ENCODE measurements around the gene MTCP1.
A peak's percentile ranks its signal among the peaks of the same experiment; 100 is the strongest.

The MTCP1 gene

DNA sequence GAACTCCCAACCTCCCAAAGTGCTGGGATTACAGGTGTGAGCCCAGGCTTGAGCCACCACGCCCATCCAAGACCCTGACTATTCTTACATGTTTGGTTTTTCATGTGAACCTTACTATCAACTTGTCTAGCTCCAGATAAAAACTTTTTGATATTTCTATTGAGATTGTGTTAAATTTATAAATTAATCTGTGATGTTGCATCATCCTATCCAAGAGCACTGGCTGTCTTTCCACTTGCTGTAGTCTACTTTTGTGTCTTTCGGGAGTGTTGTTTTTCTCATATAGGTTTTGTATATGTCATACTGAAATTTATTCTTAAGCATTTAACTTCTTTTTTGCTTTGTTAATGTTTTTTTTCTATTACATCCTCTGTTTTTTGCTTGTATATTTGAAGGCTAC is 35.0 kb upstream of the MTCP1 start:
- H3K4me3 ChIP-seq (ENCODE audit: low read depth in 1 of 2, low read length in 1 of 2), result no peak overlapping the region
- TF ChIP-seq, protein P1, sequence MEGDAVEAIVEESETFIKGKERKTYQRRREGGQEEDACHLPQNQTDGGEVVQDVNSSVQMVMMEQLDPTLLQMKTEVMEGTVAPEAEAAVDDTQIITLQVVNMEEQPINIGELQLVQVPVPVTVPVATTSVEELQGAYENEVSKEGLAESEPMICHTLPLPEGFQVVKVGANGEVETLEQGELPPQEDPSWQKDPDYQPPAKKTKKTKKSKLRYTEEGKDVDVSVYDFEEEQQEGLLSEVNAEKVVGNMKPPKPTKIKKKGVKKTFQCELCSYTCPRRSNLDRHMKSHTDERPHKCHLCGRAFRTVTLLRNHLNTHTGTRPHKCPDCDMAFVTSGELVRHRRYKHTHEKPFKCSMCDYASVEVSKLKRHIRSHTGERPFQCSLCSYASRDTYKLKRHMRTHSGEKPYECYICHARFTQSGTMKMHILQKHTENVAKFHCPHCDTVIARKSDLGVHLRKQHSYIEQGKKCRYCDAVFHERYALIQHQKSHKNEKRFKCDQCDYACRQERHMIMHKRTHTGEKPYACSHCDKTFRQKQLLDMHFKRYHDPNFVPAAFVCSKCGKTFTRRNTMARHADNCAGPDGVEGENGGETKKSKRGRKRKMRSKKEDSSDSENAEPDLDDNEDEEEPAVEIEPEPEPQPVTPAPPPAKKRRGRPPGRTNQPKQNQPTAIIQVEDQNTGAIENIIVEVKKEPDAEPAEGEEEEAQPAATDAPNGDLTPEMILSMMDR (IDR thresholded peaks at IDR 0.05), result no peak
- no peaks in the 10 kb centered on the region for H3K9me3 ChIP-seq
- no peaks in the 10 kb centered on the region for H3K4me1 ChIP-seq (ENCODE audit: control insufficient read depth in 1 of 2, insufficient read depth in 1 of 2, low read depth in 1 of 2, low read length in 1 of 2)
- H3K27me3 ChIP-seq, result no peaks in the 10 kb centered on the region
- no peak overlapping the region for H3K27ac ChIP-seq
- no peaks in the 10 kb centered on the region for H3K36me3 ChIP-seq

DNA sequence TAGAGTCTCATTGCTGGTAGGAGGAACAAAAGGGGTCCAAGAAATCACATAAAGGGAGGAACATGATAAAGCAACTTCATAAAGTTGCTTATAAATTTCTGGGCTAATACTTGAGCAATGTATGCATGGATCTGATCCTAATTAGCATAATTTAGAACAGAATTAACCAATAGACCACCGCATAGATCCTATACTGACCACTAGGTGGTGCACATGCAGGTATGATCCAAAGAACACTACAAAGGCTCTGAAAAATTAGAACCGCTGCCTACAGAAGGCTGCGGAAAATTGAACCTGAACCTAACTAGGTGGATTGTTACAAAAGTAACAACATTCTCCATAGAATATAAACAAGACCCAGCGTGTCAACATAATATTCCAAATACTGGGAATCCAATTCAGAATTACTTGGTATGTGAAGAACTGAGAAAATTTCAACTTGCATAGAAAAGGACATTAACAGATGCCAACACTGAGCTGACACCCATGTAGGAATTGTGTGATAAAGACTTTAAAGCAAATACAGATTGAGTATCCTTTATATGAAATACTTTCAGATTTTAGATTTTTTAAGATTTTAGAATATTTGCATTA is 23.6 kb upstream of the MTCP1 start:
- peaks cover 14% of the 10 kb centered on the region for H3K36me3 ChIP-seq
- H3K4me1 ChIP-seq (ENCODE audit: control insufficient read depth in 1 of 2, insufficient read depth in 1 of 2, low read depth in 1 of 2, low read length in 1 of 2), result no peaks in the 10 kb centered on the region
- no peaks in the 10 kb centered on the region for H3K27me3 ChIP-seq
- TF ChIP-seq, protein P1 (IDR thresholded peaks at IDR 0.05), result no peak
- H3K4me3 ChIP-seq (ENCODE audit: low read depth in 1 of 2, low read length in 1 of 2), result no peak overlapping the region
- no peaks in the 10 kb centered on the region for H3K9me3 ChIP-seq
- H3K27ac ChIP-seq, result no peak overlapping the region

DNA sequence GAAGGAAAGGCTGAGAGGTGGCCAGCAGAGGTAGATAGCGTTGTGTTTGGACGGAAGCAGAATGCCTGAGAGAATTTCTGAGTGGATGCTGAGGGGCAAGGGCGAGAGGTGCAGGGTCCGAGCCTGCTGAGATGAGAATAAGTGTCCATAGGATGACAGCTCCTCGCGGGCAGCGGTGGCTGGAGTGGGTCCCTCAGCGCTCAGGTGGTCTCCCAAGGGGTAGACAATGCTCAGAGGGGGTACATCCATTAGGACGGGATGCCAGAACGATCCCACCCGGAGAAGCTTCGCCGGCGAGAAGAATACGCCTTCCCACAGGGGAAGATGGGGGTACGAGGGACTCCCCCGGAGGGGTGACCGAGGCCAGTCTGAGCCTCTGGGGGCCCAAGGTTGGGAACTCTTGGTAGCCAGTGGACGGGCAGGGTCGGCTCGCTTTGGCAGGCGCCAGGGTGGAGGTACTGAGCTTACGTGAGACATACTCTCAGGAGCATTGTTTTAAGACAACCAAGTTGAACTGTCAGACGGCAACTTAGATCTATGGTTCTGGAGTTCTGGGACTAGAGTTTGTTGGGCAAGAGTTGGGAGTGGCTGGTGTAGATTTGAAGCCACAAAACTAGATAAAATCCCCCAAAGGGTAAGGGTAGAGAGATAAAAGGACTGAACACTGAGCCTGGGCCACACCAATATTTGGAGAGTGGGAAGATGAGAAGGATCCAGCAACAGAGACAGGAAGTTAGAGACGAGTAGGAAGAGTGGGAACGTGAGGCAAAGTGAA is 16.2 kb upstream of the MTCP1 start:
- no peaks in the 10 kb centered on the region for H3K27me3 ChIP-seq
- H3K27ac ChIP-seq, result no peak overlapping the region
- H3K4me3 ChIP-seq (ENCODE audit: low read depth in 1 of 2, low read length in 1 of 2), result no peak overlapping the region
- peaks cover 9 to 15% of the 10 kb centered on the region in 2 experiments for H3K4me1 ChIP-seq (ENCODE audit: control insufficient read depth in 1 of 2, insufficient read depth in 1 of 2, low read depth in 1 of 2, low read length in 1 of 2)
- TF ChIP-seq, protein P1 (IDR thresholded peaks at IDR 0.05), result no peak
- H3K9me3 ChIP-seq, result no peaks in the 10 kb centered on the region
- peaks cover 18% of the 10 kb centered on the region for H3K36me3 ChIP-seq

DNA sequence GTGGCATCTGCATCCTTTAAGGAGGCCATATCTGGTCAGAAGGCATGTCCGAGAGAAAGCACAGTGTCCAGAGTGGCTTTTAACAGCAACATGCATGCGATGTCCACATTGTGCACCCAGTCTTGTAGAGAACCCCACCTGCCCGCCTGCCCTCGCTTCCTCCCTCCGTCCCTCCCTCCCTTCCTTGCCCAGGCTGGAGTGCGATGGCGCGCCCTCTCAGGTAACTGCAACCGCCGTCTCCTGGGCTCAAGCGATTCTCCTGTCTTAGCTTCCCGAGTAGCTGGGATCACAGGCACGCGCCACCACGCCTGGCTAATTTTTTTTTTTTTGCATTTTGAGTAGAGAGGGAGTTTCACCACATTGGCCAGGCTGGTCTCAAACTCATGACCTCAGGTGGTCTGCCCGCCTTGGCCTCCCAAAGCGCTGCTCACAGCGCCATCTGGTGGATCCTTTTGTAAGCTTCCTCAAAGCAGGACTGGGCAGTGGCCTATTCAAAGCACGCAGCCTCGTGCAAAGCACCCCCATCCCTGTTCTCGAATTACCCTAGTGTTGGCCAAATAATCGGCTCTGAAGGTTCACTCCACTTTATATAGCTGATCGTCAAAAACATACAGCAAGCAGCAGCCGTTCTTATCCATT is 15.4 kb upstream of the MTCP1 start:
- Histone ChIP-seq H3K27me3 (no peaks in the 10 kb centered on the region), H3K4me1 (ENCODE audit: control insufficient read depth in 1 of 2, insufficient read depth in 1 of 2, low read depth in 1 of 2, low read length in 1 of 2) (peaks cover 9 to 15% of the 10 kb centered on the region in 2 experiments), H3K9me3 (no peaks in the 10 kb centered on the region), H3K27ac (peak overlapping the region; percentile 68), H3K36me3 (peaks cover 17% of the 10 kb centered on the region), H3K4me3 (ENCODE audit: low read depth in 1 of 2, low read length in 1 of 2) (no peak overlapping the region)
- TF ChIP-seq, protein P1 (IDR thresholded peaks at IDR 0.05), result peak; percentile 11

DNA sequence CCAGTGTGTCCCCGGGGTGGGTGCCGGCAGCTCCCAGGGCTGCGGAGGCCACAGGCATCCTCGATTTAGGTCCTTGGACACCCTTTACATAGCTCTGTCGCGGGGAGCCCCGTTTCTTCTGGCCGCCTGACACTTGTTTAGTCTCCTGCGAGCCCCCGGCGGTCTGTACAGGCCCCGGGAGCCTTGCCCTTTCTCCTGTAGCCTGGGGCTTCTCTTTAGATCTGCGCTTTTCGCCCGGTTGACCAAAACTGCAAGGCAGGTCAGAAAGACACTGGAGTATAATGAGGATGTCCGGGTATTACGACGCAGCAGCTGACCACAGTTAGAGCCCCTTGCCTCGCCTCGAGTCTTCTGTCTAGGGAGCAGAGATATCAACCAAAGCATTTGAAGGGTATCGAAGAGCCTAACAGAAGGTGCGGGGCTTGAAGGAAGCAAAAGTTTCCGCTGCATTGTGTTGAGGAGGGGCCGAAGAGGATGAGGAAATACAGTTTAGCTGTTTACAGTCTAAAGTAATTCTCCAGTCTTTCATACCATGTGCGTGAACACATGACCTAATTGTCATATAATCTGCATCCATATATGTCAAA is 851 bp upstream of the MTCP1 start:
- peaks cover 5% of the 10 kb centered on the region for H3K36me3 ChIP-seq
- H3K4me3 ChIP-seq (ENCODE audit: low read depth in 1 of 2, low read length in 1 of 2), result peak overlapping the region; percentile 62 to 74
- no peaks in the 10 kb centered on the region for H3K27me3 ChIP-seq
- no peaks in the 10 kb centered on the region for H3K9me3 ChIP-seq
- H3K27ac ChIP-seq, result peak overlapping the region; percentile 93
- H3K4me1 ChIP-seq (ENCODE audit: control insufficient read depth in 1 of 2, insufficient read depth in 1 of 2, low read depth in 1 of 2, low read length in 1 of 2), result peaks cover 18 to 23% of the 10 kb centered on the region in 2 experiments
- TF ChIP-seq, protein P1 (IDR thresholded peaks at IDR 0.05), result no peak
